SK-N-SH (cell line): ENCODE results near the gene ERC2. TPM values are rescaled to one million over a fixed set of nuclear protein-coding genes. Genes with fewer than 3 reads are reported as not detected.

Experiments used
- CTCF ChIA-PET: fragments of 300-600, 350-600 bp; formaldehyde crosslinking; extraction: SDS; loops from one replicate; lab custom pipeline; 2021; lab: Yijun Ruan, JAX
- POLR2A ChIA-PET: fragments of 350-600 bp; sonication (Branson Sonifier 250); formaldehyde crosslinking; extraction: SDS; loops from one replicate; lab custom pipeline; 2020; ENCODE audit warnings: antibody characterized with exemption, inconsistent platforms; lab: Yijun Ruan, JAX
- DNase-seq: peaks from one replicate; pipeline ENCODE4 v3.0.0; 2012
- H2AFZ ChIP-seq: fragments of 200-600 bp; sonication (generic); 2 replicates; pipeline ENCODE4 v1.8.1; 2016; ENCODE audit warnings: antibody characterized with exemption, mild to moderate bottlenecking, low read depth
- H3F3A ChIP-seq: fragments of 200-600 bp; sonication (generic); replicated peaks from 2 replicates; pipeline ENCODE3; 2016; ENCODE audit warnings: antibody characterized with exemption, mild to moderate bottlenecking; ENCODE audit not compliant: insufficient read depth
- H3K27ac ChIP-seq, 2 experiments: fragments of 200-500 bp in 1 of 2; fragments of 200-600 bp in 1 of 2; sonication (Bioruptor generic) in 1 of 2; sonication (generic), shearing (Covaris generic) in 1 of 2; 2 replicates each; pipeline versions ENCODE4 v1.5.1 to v1.6.1; 2014 to 2016; ENCODE audit warnings: low read depth in 2 of 2, inconsistent platforms in 1 of 2, low read length in 1 of 2, mild to moderate bottlenecking in 1 of 2, mixed read lengths in 1 of 2
- H3K27me3 ChIP-seq: fragments of 200-600 bp; sonication (generic), shearing (Covaris generic); 2 replicates; pipeline ENCODE4 v1.6.1; 2016; ENCODE audit warnings: mixed run types; ENCODE audit not compliant: insufficient read depth
- H3K36me3 ChIP-seq, 2 experiments: fragments of 200-500 bp in 1 of 2; fragments of 200-600 bp in 1 of 2; sonication (Bioruptor generic) in 1 of 2; sonication (generic) in 1 of 2; replicated peaks in 1 of 2; 2 replicates each; pipeline versions ENCODE3 to v1.5.1; 2014 to 2016; ENCODE audit warnings: low read length in 1 of 2, mild to moderate bottlenecking in 1 of 2; ENCODE audit not compliant: insufficient read depth in 2 of 2, control insufficient read depth in 1 of 2
- H3K4me1 ChIP-seq, 2 experiments: fragments of 200-500 bp in 1 of 2; fragments of 200-600 bp in 1 of 2; sonication (Bioruptor generic) in 1 of 2; sonication (generic), shearing (Covaris generic) in 1 of 2; 2 replicates each; pipeline versions ENCODE4 v1.5.1 to v1.6.1; 2014 to 2016; ENCODE audit warnings: low read depth in 1 of 2, low read length in 1 of 2, mixed run types in 1 of 2; ENCODE audit not compliant: insufficient read depth in 2 of 2, control insufficient read depth in 1 of 2
- H3K4me2 ChIP-seq: fragments of 200-600 bp; sonication (generic), shearing (Covaris generic); 2 replicates; pipeline ENCODE4 v1.6.1; 2017; ENCODE audit warnings: mixed run types
- H3K4me3 ChIP-seq, 2 experiments: fragments of 200-500 bp in 1 of 2; fragments of 200-600 bp in 1 of 2; sonication (Bioruptor generic) in 1 of 2; sonication (generic), shearing (Covaris generic) in 1 of 2; 2 replicates each; pipeline versions ENCODE4 v1.5.1 to v1.8.1; 2014 to 2016; ENCODE audit warnings: low read depth in 2 of 2, inconsistent platforms in 1 of 2, low read length in 1 of 2, mild to moderate bottlenecking in 1 of 2, mixed read lengths in 1 of 2, moderate library complexity in 1 of 2
- H3K79me2 ChIP-seq: fragments of 200-600 bp; sonication (generic); 2 replicates; pipeline ENCODE4 v1.8.1; 2017; ENCODE audit warnings: mild to moderate bottlenecking; ENCODE audit not compliant: insufficient read depth
- H3K9ac ChIP-seq: fragments of 200-600 bp; sonication (generic); 2 replicates; pipeline ENCODE4 v1.6.1; 2017; ENCODE audit warnings: mixed run types
- H3K9me2 ChIP-seq: fragments of 200-600 bp; sonication (generic); 2 replicates; pipeline ENCODE4 v1.6.1; 2017; ENCODE audit warnings: mixed run types
- H3K9me3 ChIP-seq: fragments of 200-600 bp; sonication (generic); 2 replicates; pipeline ENCODE4 v1.6.1; 2017; ENCODE audit warnings: mixed run types, mild to moderate bottlenecking, moderate library complexity
- H4K20me1 ChIP-seq: fragments of 200-600 bp; sonication (generic); 2 replicates; pipeline ENCODE4 v1.6.1; 2017; ENCODE audit warnings: mild to moderate bottlenecking, mixed run types; ENCODE audit not compliant: insufficient read depth
- CHD2 ChIP-seq: fragments of 150-350 bp; IDR thresholded peaks from 2 replicates; pipeline ENCODE4 v1.6.1; 2018; ENCODE audit warnings: low read length; ENCODE audit not compliant: partially characterized antibody
- EZH2phosphoT487 ChIP-seq: fragments of 200-600 bp; sonication (generic); IDR thresholded peaks from 2 replicates; pipeline ENCODE4 v1.6.1; 2017; ENCODE audit warnings: low read depth, mixed run types, mild to moderate bottlenecking, antibody characterized with exemption, moderate library complexity, borderline replicate concordance
- FOXJ3 ChIP-seq: sonication (generic); formaldehyde crosslinking; IDR thresholded peaks from 2 replicates; pipeline ENCODE4 v1.5.1; 2020; ENCODE audit warnings: mild to moderate bottlenecking, missing genetic modification reagents
- GATA2 ChIP-seq: sonication (generic); formaldehyde crosslinking; IDR thresholded peaks from 2 replicates; pipeline ENCODE4 v1.5.0; 2020; ENCODE audit warnings: mild to moderate bottlenecking, missing genetic modification reagents
- MEF2A ChIP-seq: IDR thresholded peaks from 2 replicates; pipeline ENCODE4 v1.4.0; 2012; ENCODE audit warnings: low read depth, borderline replicate concordance
- NRF1 ChIP-seq: IDR thresholded peaks from 2 replicates; pipeline ENCODE4 v1.6.1; 2012; ENCODE audit warnings: low read depth, mild to moderate bottlenecking, low read length
- POLR2AphosphoS5 ChIP-seq: IDR thresholded peaks from 2 replicates; pipeline ENCODE4 v1.6.1; 2012; ENCODE audit warnings: low read depth, low read length
- RCOR1 ChIP-seq: fragments of 150-350 bp; IDR thresholded peaks from 2 replicates; pipeline ENCODE4 v1.6.1; 2017; ENCODE audit warnings: antibody characterized with exemption, low read length
- RXRA ChIP-seq: IDR thresholded peaks from 2 replicates; pipeline ENCODE4 v1.4.0; 2012; ENCODE audit warnings: low read depth, mild to moderate bottlenecking, borderline replicate concordance
- SMC3 ChIP-seq: IDR thresholded peaks from 2 replicates; pipeline ENCODE4 v1.6.1; 2012; ENCODE audit warnings: low read depth, low read length, improper control_type of control experiment
- TCF12 ChIP-seq: IDR thresholded peaks from 2 replicates; pipeline ENCODE4 v1.4.0; 2012
- WGBS: methylation state at CpG from one replicate; pipeline ENCODE4 v1.1.6; 2017; ENCODE audit warnings: low lambda C conversion rate; 5-methylcytosine and 5-hydroxymethylcytosine counted together
- polyA plus RNA-seq, 3 experiments: library from polyadenylated mRNA; depleted of rRNA; stranded (reverse); fragments of >200 nt; gene quantifications; 2 replicates each; pipeline ENCODE4 v1.2.3, GENCODE V29; 2012
- TF ChIP-seq, protein P1 (sequence below): fragments of 200-600 bp; sonication (generic); IDR thresholded peaks from 2 replicates; pipeline ENCODE4 v1.6.1; 2017; ENCODE audit warnings: antibody characterized with exemption, mild to moderate bottlenecking, moderate library complexity
- TF ChIP-seq, protein P2 (sequence below): IDR thresholded peaks from 2 replicates; pipeline ENCODE4; 2012

ERC2 gene
- polyA plus RNA-seq, 1 of the 3 experiments (the other 2 are of a cell fraction): 1.6 TPM

DNA sequence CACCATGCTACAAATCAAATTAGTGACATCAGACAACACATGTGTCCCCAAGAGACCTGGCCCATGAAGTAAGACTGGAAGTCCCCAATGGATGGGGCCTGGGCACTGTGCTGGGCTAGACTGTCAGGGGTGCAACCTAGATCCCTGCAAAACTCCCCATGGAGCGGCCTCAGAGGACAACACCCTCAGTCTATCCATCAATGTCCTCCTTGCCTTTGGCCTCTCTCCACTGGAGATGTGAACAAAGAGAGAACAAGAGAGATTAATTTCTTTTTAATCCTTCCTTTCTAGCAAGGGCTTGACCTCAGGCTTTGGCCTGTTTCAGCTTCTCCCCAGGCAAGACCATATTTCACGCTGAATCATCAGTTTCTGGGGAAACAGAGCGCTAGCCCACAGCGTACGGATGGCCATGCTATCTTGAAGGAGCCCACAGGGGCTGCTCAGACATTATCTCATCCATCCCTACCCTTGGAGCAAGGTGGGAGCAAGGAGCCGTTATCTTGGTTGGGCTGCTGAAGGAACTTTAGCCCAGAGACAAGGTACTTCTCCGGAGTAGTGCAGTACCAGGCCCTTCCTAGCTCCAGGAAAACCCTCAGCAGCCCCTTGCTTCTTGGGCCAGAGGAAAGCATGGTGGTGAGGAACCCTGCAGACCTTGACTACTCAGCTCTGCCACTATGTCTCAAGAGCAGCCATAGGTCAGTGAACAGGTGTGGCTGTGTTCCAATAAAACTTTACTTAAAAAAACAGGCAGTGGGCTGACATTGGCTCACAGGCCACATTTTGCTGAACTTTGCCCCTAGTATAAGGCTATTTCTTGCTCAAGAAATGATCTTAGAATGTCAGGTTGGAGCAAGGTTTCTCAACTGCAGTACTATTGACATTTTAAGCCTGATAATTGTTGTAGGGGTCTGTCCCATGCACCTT lies 908.5 kb downstream of the ERC2 start:
- DNase-seq: no peak

GRCh38 chr3:55558316-55558715 lies 910.0 kb downstream of the ERC2 start:
- WGBS: 54% methylated on average over 1 of the region's 1 CpG
- ChIA-PET POLR2A (no interaction called here), CTCF (no interaction called here)
- Histone ChIP-seq H3K79me2 (no peaks in the 10 kb centered on the region), H3K9ac (no peak overlapping the region), H3K4me1 (peaks cover 0 to 10% of the 10 kb centered on the region in 2 experiments; a peak in 1 of 4 replicates), H3K27me3 (no peaks in the 10 kb centered on the region), H3K9me2 (no peaks in the 10 kb centered on the region), H3K27ac (no peak overlapping the region), H4K20me1 (no peaks in the 10 kb centered on the region), H3K4me3 (no peak overlapping the region), H3K36me3 (no peaks in the 10 kb centered on the region), H3F3A (no peaks in the 10 kb centered on the region), H3K4me2 (no peak overlapping the region), H3K9me3 (no peaks in the 10 kb centered on the region), H2AFZ (no peak overlapping the region)
- no peak for DNase-seq
- TF ChIP-seq TCF12: peak; percentile 24
- no peak for TF ChIP-seq MEF2A

More for the DNA sequence above, 908.5 kb downstream of the ERC2 start:
- Histone ChIP-seq H3K9me3 (no peaks in the 10 kb centered on the region), H4K20me1 (no peaks in the 10 kb centered on the region), H3K36me3 (no peaks in the 10 kb centered on the region), H3K9ac (no peak overlapping the region), H3K4me2 (no peak overlapping the region)
- CTCF ChIA-PET: no interaction called here
- TF ChIP-seq POLR2AphosphoS5 (no peak), SMC3 (no peak), FOXJ3 (CRISPR knock-in tag) (no peak), CHD2 (no peak), GATA2 (no peak)
- TF ChIP-seq, protein P1, sequence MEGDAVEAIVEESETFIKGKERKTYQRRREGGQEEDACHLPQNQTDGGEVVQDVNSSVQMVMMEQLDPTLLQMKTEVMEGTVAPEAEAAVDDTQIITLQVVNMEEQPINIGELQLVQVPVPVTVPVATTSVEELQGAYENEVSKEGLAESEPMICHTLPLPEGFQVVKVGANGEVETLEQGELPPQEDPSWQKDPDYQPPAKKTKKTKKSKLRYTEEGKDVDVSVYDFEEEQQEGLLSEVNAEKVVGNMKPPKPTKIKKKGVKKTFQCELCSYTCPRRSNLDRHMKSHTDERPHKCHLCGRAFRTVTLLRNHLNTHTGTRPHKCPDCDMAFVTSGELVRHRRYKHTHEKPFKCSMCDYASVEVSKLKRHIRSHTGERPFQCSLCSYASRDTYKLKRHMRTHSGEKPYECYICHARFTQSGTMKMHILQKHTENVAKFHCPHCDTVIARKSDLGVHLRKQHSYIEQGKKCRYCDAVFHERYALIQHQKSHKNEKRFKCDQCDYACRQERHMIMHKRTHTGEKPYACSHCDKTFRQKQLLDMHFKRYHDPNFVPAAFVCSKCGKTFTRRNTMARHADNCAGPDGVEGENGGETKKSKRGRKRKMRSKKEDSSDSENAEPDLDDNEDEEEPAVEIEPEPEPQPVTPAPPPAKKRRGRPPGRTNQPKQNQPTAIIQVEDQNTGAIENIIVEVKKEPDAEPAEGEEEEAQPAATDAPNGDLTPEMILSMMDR: no peak
- TF ChIP-seq, all 33 proteins: peak for 0
- Histone ChIP-seq H3K4me1 (peaks cover 0 to 10% of the 10 kb centered on the region in 2 experiments; a peak in 2 of 4 replicates), H3K27me3 (no peaks in the 10 kb centered on the region), H2AFZ (no peak overlapping the region), H3K79me2 (no peaks in the 10 kb centered on the region), H3K9me2 (no peaks in the 10 kb centered on the region), H3K4me3 (no peak overlapping the region), H3K27ac (no peak overlapping the region), H3F3A (no peaks in the 10 kb centered on the region)
- POLR2A ChIA-PET: no interaction called here
- 71% methylated on average over 6 of the region's 7 CpGs for WGBS

DNA sequence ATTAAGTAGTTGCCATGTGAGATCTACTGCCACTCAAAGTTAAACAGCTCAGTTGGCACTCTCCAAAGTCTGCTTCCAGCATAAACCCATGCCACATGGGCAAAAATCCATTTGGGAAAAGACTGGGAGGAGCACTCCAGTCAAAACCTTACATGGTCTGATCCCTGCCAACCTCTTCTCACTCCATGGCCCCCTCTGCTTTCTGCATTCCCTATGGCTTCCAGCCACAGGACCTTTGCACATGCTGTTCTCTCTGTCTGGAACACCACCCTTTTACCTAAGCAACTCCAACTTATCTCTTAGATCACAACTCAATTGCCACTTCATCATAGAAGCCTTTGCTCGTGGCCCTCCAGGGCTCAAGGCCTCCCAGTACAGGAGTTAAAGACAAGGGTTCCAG lies 910.7 kb downstream of the ERC2 start:
- DNase-seq: no peak
- Histone ChIP-seq H3K27ac (no peak overlapping the region), H3K27me3 (no peaks in the 10 kb centered on the region), H3F3A (no peaks in the 10 kb centered on the region), H3K4me3 (no peak overlapping the region), H3K36me3 (no peaks in the 10 kb centered on the region), H3K9ac (no peak overlapping the region)
- POLR2A ChIA-PET: no interaction called here
- TF ChIP-seq, protein P2, sequence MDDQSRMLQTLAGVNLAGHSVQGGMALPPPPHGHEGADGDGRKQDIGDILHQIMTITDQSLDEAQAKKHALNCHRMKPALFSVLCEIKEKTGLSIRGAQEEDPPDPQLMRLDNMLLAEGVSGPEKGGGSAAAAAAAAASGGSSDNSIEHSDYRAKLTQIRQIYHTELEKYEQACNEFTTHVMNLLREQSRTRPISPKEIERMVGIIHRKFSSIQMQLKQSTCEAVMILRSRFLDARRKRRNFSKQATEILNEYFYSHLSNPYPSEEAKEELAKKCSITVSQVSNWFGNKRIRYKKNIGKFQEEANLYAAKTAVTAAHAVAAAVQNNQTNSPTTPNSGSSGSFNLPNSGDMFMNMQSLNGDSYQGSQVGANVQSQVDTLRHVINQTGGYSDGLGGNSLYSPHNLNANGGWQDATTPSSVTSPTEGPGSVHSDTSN: no peak
- TF ChIP-seq, protein P1: no peak
- TF ChIP-seq NRF1: no peak
- TF ChIP-seq EZH2phosphoT487: no peak
- no peak for TF ChIP-seq RXRA
- no peak for TF ChIP-seq RCOR1
- TF ChIP-seq, all 33 proteins: peak for 0
- H3K9me3 ChIP-seq: no peaks in the 10 kb centered on the region
- H3K4me1 ChIP-seq: peaks cover 0 to 10% of the 10 kb centered on the region in 2 experiments; a peak in 1 of 4 replicates
- 57% methylated on average over 1 of the region's 1 CpG for WGBS
- no peaks in the 10 kb centered on the region for H3K9me2 ChIP-seq
- no peak overlapping the region; the same call in 1 of the 2 replicates for H2AFZ ChIP-seq
- no peak overlapping the region for H3K4me2 ChIP-seq
- H4K20me1 ChIP-seq: no peaks in the 10 kb centered on the region
- CTCF ChIA-PET: no interaction called here
- H3K79me2 ChIP-seq: no peaks in the 10 kb centered on the region
